Trophoblast cell (in vitro differentiated cells and primary cell): ENCODE measurements around the gene CLCN2.
A peak's percentile ranks its signal among the peaks of the same experiment; 100 is the strongest.

ENCODE experiments used
- DNase-seq, 2 donors: peaks; one replicate each; pipeline ENCODE4 v3.0.0-alpha.2; 2016
- H2AFZ ChIP-seq: 2 replicates; pipeline ENCODE4 v1.6.1; 2013; ENCODE audit warnings: low read length, moderate library complexity, mild to moderate bottlenecking; ENCODE audit not compliant: insufficient read depth, poor library complexity
- H2AK5ac ChIP-seq: 2 replicates; pipeline ENCODE4 v1.6.1; 2013; ENCODE audit warnings: mild to moderate bottlenecking, low read length
- H2BK120ac ChIP-seq: 2 replicates; pipeline ENCODE4 v1.6.1; 2013; ENCODE audit warnings: low read length, mild to moderate bottlenecking, moderate library complexity; ENCODE audit not compliant: insufficient read depth, poor library complexity
- H2BK12ac ChIP-seq: 2 replicates; pipeline ENCODE4 v1.6.1; 2013; ENCODE audit warnings: mild to moderate bottlenecking, low read length, moderate library complexity
- H2BK5ac ChIP-seq: 2 replicates; pipeline ENCODE4 v1.6.1; 2013; ENCODE audit warnings: low read length, low read depth, moderate library complexity, mild to moderate bottlenecking; ENCODE audit not compliant: poor library complexity
- H3K14ac ChIP-seq: 2 replicates; pipeline ENCODE4 v1.6.1; 2013; ENCODE audit warnings: mild to moderate bottlenecking, low read length
- H3K18ac ChIP-seq: 2 replicates; pipeline ENCODE4 v1.6.1; 2013; ENCODE audit warnings: mild to moderate bottlenecking, low read length
- H3K23ac ChIP-seq: 2 replicates; pipeline ENCODE4 v1.6.1; 2013; ENCODE audit warnings: low read length
- H3K27ac ChIP-seq: 2 replicates; pipeline ENCODE4 v1.5.1; 2013; ENCODE audit warnings: low read depth, mild to moderate bottlenecking, inconsistent platforms, low read length, moderate library complexity
- H3K27me3 ChIP-seq: 2 replicates; pipeline ENCODE4 v1.6.1; 2013; ENCODE audit warnings: inconsistent platforms, mild to moderate bottlenecking, low read length, moderate library complexity; ENCODE audit not compliant: insufficient read depth
- H3K36me3 ChIP-seq, 2 experiments: 1 replicate in 1 of 2; 2 replicates in 1 of 2; pipeline ENCODE4 v1.6.1; 2013; ENCODE audit warnings: low read length in 2 of 2, mild to moderate bottlenecking in 2 of 2, moderate library complexity in 1 of 2; ENCODE audit not compliant: insufficient read depth in 2 of 2, control insufficient read depth in 1 of 2
- H3K4ac ChIP-seq: 2 replicates; pipeline ENCODE4 v1.6.1; 2013; ENCODE audit warnings: low read depth, mild to moderate bottlenecking, low read length, moderate library complexity
- H3K4me1 ChIP-seq, 2 experiments: 1 replicate in 1 of 2; 2 replicates in 1 of 2; pipeline ENCODE4 v1.6.1; 2013; ENCODE audit warnings: low read length in 2 of 2, mild to moderate bottlenecking in 2 of 2, moderate library complexity in 1 of 2; ENCODE audit not compliant: insufficient read depth in 2 of 2, control insufficient read depth in 1 of 2
- H3K4me2 ChIP-seq: 2 replicates; pipeline ENCODE4 v1.6.1; 2013; ENCODE audit warnings: inconsistent platforms, mild to moderate bottlenecking, low read length, moderate library complexity
- H3K4me3 ChIP-seq: 2 replicates; pipeline ENCODE4 v1.5.1; 2013; ENCODE audit warnings: mild to moderate bottlenecking, low read depth, low read length, inconsistent platforms
- H3K79me1 ChIP-seq: one replicate; pipeline ENCODE4 v1.6.1; 2013; ENCODE audit warnings: low read length
- H3K79me2 ChIP-seq: 2 replicates; pipeline ENCODE4 v1.6.1; 2013; ENCODE audit warnings: low read length, mild to moderate bottlenecking; ENCODE audit not compliant: control insufficient read depth, insufficient read depth, poor library complexity
- H3K9ac ChIP-seq: 2 replicates; pipeline ENCODE4 v1.6.1; 2013; ENCODE audit warnings: mild to moderate bottlenecking, low read length
- H3K9me3 ChIP-seq: 2 replicates; pipeline ENCODE4 v1.6.1; 2013; ENCODE audit warnings: low read depth, mild to moderate bottlenecking, control low read depth, inconsistent platforms, low read length; ENCODE audit not compliant: insufficient read depth
- H4K12ac ChIP-seq: 2 replicates; pipeline ENCODE4 v1.6.1; 2013; ENCODE audit warnings: low read depth, mild to moderate bottlenecking, low read length, moderate library complexity
- H4K8ac ChIP-seq: 2 replicates; pipeline ENCODE4 v1.6.1; 2013; ENCODE audit warnings: low read depth, mild to moderate bottlenecking, low read length, moderate library complexity
- H4K91ac ChIP-seq: one replicate; pipeline ENCODE4 v1.6.1; 2013; ENCODE audit warnings: low read depth, mild to moderate bottlenecking, low read length, moderate library complexity
- WGBS: extraction: QIAGEN DNeasy Blood & Tissue Kit; methylation state at CpG from one replicate; pipeline ENCODE4 v1.1.7; 2013; ENCODE audit warnings: missing lambda C conversion rate; ENCODE audit not compliant: insufficient read length, insufficient coverage; ENCODE audit errors: extremely low coverage; 5-methylcytosine and 5-hydroxymethylcytosine counted together

CLCN2 gene

GRCh38 chr3:184346480-184347190, 14.8 kb downstream of the CLCN2 start:
- no peak overlapping the region for H4K91ac ChIP-seq
- H3K14ac ChIP-seq, result no peak overlapping the region
- no peaks in the 10 kb centered on the region for H3K79me1 ChIP-seq
- no peak overlapping the region for H2AK5ac ChIP-seq
- H2BK12ac ChIP-seq, result no peak overlapping the region
- H2BK120ac ChIP-seq, result no peak overlapping the region
- no peak overlapping the region for H3K27ac ChIP-seq
- H3K79me2 ChIP-seq, result no peaks in the 10 kb centered on the region
- no peak overlapping the region for H2BK5ac ChIP-seq
- DNase-seq, result no peak
- H3K4ac ChIP-seq, result no peak overlapping the region
- no peak overlapping the region for H3K4me2 ChIP-seq
- peaks cover 24 to 29% of the 10 kb centered on the region in 2 experiments for H3K36me3 ChIP-seq
- no peak overlapping the region for H4K12ac ChIP-seq
- no CpG with 5 or more reads among the region's 20 CpGs for WGBS
- no peak overlapping the region for H2AFZ ChIP-seq
- no peaks in the 10 kb centered on the region for H3K9me3 ChIP-seq
- no peak overlapping the region for H3K23ac ChIP-seq
- H3K4me3 ChIP-seq, result no peak overlapping the region
- H3K9ac ChIP-seq, result no peak overlapping the region
- no peaks in the 10 kb centered on the region for H3K27me3 ChIP-seq
- H3K4me1 ChIP-seq, result no peaks in the 10 kb centered on the region
- no peak overlapping the region for H3K18ac ChIP-seq
- H4K8ac ChIP-seq, result no peak overlapping the region

DNA sequence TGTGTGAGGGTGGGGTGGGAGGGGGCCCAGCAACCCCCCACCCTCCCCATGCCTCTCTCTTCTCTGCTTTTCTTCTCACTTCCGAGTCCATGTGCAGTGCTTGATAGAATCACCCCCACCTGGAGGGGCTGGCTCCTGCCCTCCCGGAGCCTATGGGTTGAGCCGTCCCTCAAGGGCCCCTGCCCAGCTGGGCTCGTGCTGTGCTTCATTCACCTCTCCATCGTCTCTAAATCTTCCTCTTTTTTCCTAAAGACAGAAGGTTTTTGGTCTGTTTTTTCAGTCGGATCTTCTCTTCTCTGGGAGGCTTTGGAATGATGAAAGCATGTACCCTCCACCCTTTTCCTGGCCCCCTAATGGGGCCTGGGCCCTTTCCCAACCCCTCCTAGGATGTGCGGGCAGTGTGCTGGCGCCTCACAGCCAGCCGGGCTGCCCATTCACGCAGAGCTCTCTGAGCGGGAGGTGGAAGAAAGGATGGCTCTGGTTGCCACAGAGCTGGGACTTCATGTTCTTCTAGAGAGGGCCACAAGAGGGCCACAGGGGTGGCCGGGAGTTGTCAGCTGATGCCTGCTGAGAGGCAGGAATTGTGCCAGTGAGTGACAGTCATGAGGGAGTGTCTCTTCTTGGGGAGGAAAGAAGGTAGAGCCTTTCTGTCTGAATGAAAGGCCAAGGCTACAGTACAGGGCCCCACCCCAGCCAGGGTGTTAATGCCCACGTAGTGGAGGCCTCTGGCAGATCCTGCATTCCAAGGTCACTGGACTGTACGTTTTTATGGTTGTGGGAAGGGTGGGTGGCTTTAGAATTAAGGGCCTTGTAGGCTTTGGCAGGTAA, 15.9 kb downstream of the CLCN2 start:
- H3K4me3 ChIP-seq, result no peak overlapping the region
- H2BK5ac ChIP-seq, result no peak overlapping the region
- WGBS, result no CpG with 5 or more reads among the region's 14 CpGs
- no peak overlapping the region for H3K27ac ChIP-seq
- peak; percentile 44 to 64 for DNase-seq
- no peak overlapping the region for H2AFZ ChIP-seq
- no peak overlapping the region for H3K14ac ChIP-seq
- H3K36me3 ChIP-seq, result peaks cover 21 to 28% of the 10 kb centered on the region in 2 experiments
- H4K8ac ChIP-seq, result no peak overlapping the region
- H3K23ac ChIP-seq, result no peak overlapping the region
- H3K4me1 ChIP-seq, result no peaks in the 10 kb centered on the region
- H2AK5ac ChIP-seq, result no peak overlapping the region
- no peaks in the 10 kb centered on the region for H3K9me3 ChIP-seq
- no peak overlapping the region for H4K91ac ChIP-seq
- no peak overlapping the region for H2BK120ac ChIP-seq
- no peaks in the 10 kb centered on the region for H3K27me3 ChIP-seq
- H3K4ac ChIP-seq, result no peak overlapping the region
- no peak overlapping the region for H2BK12ac ChIP-seq
- H3K79me1 ChIP-seq, result no peaks in the 10 kb centered on the region
- H3K9ac ChIP-seq, result no peak overlapping the region
- no peak overlapping the region for H3K18ac ChIP-seq
- no peak overlapping the region for H3K4me2 ChIP-seq
- no peak overlapping the region for H4K12ac ChIP-seq
- H3K79me2 ChIP-seq, result no peaks in the 10 kb centered on the region

DNA sequence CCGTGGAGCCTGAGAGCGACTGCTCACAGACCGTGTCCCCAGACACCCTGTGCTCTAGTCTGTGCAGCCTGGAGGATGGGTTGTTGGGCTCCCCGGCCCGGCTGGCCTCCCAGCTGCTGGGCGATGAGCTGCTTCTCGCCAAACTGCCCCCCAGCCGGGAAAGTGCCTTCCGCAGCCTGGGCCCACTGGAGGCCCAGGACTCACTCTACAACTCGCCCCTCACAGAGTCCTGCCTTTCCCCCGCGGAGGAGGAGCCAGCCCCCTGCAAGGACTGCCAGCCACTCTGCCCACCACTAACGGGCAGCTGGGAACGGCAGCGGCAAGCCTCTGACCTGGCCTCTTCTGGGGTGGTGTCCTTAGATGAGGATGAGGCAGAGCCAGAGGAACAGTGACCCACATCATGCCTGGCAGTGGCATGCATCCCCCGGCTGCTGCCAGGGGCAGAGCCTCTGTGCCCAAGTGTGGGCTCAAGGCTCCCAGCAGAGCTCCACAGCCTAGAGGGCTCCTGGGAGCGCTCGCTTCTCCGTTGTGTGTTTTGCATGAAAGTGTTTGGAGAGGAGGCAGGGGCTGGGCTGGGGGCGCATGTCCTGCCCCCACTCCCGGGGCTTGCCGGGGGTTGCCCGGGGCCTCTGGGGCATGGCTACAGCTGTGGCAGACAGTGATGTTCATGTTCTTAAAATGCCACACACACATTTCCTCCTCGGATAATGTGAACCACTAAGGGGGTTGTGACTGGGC, 16.7 kb downstream of the CLCN2 start:
- H3K27me3 ChIP-seq, result no peaks in the 10 kb centered on the region
- H3K4ac ChIP-seq, result no peak overlapping the region
- H4K12ac ChIP-seq, result no peak overlapping the region
- no peaks in the 10 kb centered on the region for H3K4me1 ChIP-seq
- no peaks in the 10 kb centered on the region for H3K79me2 ChIP-seq
- no peak overlapping the region for H2AK5ac ChIP-seq
- no peak overlapping the region for H3K4me3 ChIP-seq
- H3K79me1 ChIP-seq, result no peaks in the 10 kb centered on the region
- H3K36me3 ChIP-seq, result peaks cover 21 to 28% of the 10 kb centered on the region in 2 experiments
- H3K18ac ChIP-seq, result no peak overlapping the region
- no peak overlapping the region for H2BK120ac ChIP-seq
- no peak overlapping the region for H3K14ac ChIP-seq
- no peak for DNase-seq
- H3K23ac ChIP-seq, result no peak overlapping the region
- H2AFZ ChIP-seq, result no peak overlapping the region
- no peak overlapping the region for H4K91ac ChIP-seq
- no peak overlapping the region for H2BK5ac ChIP-seq
- no peak overlapping the region for H3K9ac ChIP-seq
- H4K8ac ChIP-seq, result no peak overlapping the region
- H2BK12ac ChIP-seq, result no peak overlapping the region
- H3K9me3 ChIP-seq, result no peaks in the 10 kb centered on the region
- no peak overlapping the region for H3K27ac ChIP-seq
- no peak overlapping the region for H3K4me2 ChIP-seq
- no CpG with 5 or more reads among the region's 24 CpGs for WGBS

DNA sequence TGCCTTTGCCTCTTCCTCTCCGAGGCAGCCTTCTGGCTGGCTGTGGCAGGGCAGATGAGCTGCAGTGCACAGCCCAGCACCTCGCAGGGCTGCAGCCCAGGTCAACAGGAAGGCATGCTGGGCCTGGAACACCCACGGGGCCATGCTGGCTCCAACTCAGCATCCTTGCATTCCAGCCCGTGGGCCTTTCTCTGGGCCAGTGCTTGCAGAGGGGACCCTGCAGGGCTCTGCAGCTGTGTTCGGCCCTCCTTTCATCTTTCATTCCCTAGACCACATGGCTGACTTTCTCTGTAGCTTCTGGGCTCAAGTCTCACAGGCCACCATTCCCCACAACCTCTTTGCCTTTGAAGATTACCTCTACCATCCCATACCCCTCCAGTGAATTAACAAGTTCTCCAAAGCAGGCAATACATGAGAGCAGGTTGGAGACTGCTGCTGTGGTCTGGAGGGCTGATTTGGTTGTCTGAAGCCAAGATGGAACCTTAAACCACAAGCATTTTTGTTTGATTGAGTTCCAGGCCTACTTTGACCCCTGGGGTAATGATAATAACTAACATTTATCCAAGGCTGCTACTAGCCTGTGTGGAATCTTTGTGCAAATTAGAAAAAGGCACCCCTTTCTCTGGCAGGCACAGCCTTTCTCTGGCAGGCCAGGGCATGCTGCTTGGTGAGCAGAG, 18.1 kb downstream of the CLCN2 start:
- no peaks in the 10 kb centered on the region for H3K27me3 ChIP-seq
- peaks cover 21 to 28% of the 10 kb centered on the region in 2 experiments for H3K36me3 ChIP-seq
- H4K8ac ChIP-seq, result no peak overlapping the region
- no peak overlapping the region for H2AK5ac ChIP-seq
- no peak overlapping the region for H2BK12ac ChIP-seq
- no peak overlapping the region for H3K27ac ChIP-seq
- no peak overlapping the region for H3K23ac ChIP-seq
- DNase-seq, result no peak
- H3K4ac ChIP-seq, result no peak overlapping the region
- H2BK120ac ChIP-seq, result no peak overlapping the region
- peaks cover 0 to 3% of the 10 kb centered on the region in 2 experiments for H3K4me1 ChIP-seq
- no peak overlapping the region for H3K4me2 ChIP-seq
- no CpG with 5 or more reads among the region's 5 CpGs for WGBS
- H3K14ac ChIP-seq, result no peak overlapping the region
- no peak overlapping the region for H2AFZ ChIP-seq
- H4K91ac ChIP-seq, result no peak overlapping the region
- no peak overlapping the region for H3K9ac ChIP-seq
- no peaks in the 10 kb centered on the region for H3K79me1 ChIP-seq
- no peak overlapping the region for H3K18ac ChIP-seq
- H2BK5ac ChIP-seq, result no peak overlapping the region
- H3K4me3 ChIP-seq, result no peak overlapping the region
- H4K12ac ChIP-seq, result no peak overlapping the region
- no peaks in the 10 kb centered on the region for H3K79me2 ChIP-seq
- H3K9me3 ChIP-seq, result no peaks in the 10 kb centered on the region
